HG02870 (cell line): ENCODE results near the gene DGKB.

Experiments
- ATAC-seq: cut with Tn5 transposase; IDR thresholded peaks from one replicate; pipeline ENCODE4 v1.9.1; 2021; ENCODE audit warnings: mild to moderate bottlenecking, moderate library complexity; ENCODE audit not compliant: unreplicated experiment

The DGKB gene

DNA sequence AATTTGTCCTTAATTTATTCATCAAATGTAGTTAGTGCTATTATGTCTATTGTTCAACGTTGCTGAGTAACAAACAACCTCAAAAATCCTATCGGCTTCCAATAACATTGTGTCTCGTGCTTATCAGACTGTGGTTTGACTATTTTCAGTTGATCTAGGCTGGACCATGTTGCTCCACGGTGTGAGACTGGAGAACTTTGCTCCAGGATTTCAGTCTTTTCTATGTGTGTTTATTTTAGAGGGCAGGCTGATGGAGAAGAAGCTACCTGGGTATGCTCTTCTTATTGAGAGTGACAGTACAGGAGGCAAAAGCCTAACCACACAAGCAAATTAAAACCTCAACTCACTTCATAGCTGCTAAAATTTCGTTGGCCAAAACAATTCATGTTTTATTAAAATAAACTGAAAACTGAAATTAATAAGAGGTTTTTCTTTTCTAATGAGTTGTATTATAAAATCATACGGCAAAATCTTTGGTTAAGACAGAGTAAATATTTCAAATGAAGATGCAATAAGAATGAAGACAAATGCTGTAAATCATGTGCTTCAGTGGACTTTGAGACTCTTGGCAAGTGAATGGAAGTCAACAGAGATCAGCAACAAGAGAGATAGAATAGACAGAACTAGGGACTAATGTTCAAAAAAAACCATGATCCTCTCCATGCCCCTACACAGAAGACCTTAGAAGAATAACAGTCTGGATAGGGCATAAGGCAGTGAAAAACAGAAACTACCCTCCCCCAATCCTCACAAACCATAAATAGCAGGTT, 495.1 kb downstream of the DGKB start:
- no peak for ATAC-seq

DNA sequence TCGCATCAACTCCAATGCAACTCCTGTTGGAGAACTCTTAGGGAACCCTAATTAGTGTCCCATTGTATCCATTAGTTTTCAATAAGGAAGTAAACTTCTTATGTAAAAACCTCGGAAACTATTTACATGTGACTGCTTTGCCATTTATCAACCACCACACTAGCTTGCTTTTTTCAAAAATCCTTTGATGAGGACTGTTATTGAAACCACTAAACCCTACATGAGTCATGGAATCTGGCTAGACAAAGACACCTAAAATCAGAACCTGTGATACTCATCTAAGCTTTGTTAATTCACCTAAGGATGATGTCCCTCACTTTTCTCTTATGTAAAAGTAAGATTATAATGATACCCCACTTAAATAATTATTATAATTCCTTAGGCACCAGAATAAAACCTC, 499.0 kb downstream of the DGKB start:
- ATAC-seq, result no peak

DNA sequence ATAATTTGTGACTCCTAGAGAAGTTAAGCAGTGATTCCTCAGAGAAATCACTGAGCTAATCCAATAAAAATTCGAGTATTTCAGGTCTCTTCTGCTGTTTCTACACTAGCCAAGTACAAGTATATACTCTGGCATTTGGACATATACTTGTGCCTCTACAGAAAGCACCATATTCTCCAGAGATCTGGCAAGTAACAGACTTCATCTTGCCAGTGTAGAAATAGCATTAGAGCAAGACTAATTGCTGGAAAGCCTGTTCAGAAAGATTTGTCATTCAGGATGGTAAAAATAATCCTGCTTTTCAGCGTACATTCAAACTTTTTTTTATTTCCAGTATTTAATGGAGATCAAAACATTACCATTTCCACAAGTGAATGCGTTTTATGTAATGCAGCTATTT, 502.3 kb downstream of the DGKB start:
- no peak for ATAC-seq

DNA sequence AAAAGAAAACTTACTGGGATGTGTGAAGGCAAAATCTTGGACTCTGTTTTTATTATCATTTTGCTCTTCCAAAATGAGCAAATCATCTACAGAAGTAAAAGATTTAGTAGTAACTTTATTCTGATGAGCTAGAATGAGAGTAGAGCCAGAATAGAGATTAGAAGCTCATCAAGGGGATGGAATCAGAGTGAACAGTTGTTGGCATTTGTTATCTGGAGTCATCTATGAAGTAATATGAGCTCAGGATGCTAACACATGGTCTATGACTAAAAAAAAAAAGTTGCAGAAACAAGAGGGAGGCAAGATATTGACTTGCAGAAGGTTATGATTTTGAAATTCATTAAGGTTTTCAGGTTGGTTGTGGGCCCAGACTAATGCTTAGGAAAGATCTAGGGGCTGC, 504.0 kb downstream of the DGKB start:
- ATAC-seq, result no peak

DNA sequence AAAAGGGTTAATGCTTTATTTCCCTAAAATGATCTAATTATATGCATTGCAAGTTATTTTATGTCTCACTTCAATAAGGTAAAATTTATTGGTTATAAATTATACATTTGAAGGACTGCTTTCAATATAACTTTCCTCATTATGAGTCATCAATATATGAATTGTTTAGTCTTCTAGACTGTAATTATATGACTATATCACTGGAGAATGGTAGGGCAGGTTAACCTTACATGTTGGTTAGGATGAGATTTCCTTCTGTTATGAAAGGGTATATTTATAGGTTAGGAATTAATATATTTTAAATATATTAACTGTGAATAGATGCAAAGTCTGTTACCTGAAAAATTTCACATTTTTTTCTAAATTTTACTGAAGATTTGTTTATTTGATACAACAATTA, 506.7 kb downstream of the DGKB start:
- no peak for ATAC-seq

DNA sequence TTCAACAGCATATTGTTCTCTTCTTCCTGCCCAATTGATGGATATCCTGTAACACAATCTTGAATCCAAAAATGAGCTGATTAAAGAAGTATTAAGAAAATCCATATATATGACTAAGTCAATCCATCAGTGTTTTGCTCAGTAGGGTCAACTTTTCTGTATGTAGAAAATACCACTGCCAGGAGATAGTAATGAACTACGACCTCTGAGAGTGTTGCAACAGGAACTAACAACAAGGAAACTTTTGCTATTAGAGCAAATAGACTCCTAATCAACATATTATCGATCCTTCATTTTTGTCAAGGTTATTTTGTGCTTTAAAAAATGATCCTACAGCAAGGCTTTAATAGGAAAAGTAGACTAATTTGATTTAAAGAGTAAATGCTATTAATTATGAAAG, 507.8 kb downstream of the DGKB start:
- no peak for ATAC-seq

DNA sequence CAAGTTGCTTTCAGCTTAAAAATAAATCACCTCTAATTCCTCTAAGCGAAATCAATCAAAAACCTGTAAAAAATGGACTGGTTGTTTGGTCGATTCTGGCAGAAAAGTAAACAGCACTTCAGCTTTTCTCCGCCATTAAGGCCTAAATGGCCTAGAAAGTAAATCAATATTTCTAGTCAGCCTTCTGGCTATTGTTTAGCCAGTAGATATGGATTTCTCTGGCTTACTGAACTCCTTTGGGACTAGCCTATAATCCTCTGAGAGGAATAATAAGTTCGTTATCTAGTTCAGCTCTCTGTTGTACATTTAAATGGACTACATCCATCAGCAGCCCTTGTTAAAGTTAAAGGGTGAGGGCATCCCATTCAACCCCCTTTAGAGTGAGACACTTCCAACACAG, 513.0 kb downstream of the DGKB start:
- ATAC-seq, result no peak

DNA sequence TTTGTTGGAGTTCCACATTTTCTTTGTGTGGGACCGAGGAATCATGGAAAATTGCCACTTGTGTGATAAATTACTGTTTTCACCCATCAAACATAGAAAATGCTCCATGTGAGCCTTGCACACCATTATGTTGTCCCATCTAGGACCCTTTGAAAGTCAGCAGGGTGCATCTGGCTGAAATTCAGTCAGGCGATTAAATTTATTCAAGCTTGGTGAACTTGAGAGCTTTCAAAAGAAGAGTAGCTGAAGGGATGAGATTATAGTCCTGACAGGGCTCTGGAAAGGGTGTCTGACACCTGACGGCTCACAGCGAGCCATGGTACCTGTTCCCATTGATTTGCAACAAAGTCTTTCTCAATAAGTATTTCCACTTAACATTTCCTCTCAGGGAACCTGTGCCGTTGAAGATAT, 513.4 kb downstream of the DGKB start:
- ATAC-seq, result no peak

DNA sequence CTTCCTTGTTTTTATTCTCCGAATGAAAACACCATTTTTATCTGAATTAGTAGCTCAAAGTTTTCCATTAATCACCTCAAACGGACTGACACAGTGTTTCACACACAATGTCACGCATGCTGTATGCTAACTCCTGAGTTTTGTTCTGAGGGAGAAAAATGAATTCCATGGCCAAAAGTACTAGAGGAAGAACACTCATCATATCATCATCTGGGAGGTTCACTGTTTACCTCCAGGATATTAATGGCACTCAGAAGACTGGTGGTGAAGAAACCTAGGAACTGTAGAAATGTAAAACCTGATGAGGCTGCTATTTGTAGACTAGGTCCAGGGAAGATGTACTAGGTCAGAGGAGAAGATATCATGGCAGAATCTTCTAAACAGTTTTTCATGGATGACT, 517.5 kb downstream of the DGKB start:
- ATAC-seq, result no peak

DNA sequence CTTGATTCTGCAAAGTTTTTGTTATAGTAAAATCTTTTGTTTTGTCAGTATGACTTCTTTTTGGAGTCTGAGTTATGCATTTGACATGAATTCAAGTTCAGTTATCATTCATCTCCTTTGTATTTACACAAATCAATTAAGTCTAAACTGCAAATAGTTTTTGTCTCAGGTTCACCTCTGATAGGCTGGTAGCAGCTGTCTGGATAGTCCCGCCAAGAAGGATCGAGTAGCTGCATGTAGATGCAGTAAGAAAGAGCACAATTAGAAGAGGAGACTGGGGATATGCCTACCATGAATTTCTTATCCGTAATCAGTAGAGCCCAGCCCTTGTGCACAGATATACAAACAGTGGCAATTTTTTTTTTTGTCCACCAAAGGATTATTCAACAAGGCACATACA, 520.6 kb downstream of the DGKB start:
- ATAC-seq, result no peak

DNA sequence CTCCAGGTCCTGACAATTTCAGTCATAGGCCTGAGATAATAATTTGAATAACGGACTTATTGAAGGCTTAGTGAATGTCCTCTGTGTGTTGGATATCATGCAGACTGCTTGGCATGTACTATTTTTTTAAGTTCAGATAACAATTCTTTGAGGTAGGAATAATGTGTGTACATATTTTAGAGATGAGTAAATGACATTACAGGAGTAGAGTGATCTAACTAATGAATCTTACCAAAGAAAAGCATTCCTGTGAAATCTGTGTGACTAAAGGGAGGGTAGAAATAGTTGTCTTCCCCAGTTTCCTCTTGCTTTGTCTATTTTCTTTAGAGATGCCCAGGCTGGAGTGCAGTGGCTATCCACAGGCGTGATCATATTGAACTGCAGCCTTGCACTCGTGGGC, 521.2 kb downstream of the DGKB start:
- no peak for ATAC-seq

DNA sequence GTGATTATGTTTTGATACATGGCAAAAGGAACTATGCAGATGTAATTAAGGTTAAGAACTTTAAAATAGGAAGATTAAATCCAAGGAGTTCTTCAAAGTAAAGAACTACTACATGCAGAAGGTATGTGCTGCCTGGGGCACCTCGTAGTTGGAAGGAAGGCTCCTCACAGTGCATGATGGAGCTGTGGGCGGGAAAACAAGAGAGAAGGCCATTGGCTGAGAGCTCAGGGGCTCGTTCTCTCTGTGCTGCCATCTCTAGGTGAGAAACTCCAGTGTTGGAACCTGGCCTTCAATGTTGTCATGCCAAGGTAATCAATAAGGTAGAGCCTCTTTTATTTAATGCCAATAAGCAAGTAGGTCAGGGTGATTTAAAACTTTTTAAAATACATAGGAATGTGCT, 521.7 kb downstream of the DGKB start:
- ATAC-seq, result no peak

DNA sequence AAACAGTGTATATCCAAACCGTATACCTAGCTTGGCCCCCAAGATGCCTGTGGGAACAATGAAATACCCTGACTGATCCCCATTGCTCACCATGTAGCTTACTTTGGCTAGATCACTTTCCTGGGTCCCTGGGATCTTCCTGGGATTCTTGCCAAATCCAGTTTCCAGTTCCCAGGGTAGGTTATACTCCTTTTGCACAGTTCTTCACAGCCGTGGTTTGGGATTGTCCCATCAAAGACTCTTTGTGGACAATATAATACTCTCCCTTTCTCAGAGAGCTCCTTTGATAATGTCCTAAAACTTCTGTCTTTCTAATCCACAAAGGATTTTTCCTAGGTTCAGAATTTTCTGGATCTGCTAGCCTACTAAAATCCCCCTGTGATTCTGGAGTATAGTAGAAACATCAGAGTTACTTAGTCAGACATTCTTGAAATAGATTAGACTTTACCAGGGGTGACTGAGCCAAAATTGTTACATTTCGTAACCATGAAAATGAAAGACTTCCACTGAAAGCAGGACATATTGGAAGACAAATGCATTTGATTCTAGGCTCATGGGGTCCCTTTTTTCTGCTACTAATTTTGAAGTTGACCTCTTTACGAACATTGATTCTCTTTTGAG, 524.8 kb downstream of the DGKB start:
- no peak for ATAC-seq

DNA sequence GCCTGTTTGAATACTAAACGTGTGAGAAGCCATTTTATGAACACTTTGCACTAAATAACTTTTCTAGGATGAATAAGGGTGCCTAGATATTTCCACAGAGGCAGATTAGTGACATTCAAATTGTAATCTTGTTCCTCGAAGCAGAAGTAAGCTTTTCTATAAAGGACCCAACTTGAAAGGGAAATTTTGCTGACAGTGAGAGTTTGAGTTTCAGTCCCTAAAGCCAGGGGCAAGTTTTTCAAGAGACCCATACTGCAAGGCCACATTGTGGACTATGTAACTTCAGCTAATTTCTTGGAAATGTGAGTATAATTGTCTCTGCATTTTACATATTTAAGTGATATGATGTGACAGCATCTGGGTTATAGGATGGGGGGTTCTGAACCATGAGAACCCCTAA, 525.8 kb downstream of the DGKB start:
- no peak for ATAC-seq

DNA sequence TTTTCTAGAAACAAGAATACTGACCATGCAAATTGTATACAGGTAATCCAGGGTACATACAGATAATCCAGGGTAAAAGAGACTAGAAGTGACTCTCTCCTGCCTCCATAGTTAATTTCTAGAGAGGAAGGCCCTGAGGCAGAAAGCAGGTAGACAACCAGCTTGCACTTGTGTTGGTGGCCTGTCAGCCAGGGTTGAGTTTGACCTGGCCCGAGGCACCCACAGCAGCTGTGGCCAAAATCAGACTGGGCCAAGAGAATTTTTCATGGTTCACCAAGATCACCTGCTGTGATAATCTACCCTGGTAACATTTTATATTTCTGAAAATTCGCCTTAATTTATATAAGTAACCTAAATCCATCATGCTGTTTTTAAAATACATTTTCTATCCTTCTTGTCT, 526.6 kb downstream of the DGKB start:
- ATAC-seq, result no peak

DNA sequence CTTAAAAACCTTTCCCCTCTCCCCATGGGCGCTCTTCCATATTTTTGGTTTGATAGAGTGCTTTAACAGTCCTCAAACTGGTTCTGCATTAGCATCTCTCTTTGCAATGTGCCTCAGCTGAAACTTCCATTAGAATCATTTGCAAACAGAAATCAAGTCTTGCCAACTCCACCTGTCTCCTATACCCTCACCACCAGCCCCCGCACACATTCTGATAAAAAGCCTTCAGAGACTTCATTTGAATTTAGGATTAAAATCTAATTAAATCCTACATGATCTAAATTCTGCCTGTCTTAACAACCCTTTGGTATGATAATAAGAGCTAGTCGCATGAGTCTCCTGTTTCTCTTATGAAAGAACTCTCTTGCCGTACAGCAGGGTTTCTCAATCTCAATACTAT, 528.2 kb downstream of the DGKB start:
- no peak for ATAC-seq

DNA sequence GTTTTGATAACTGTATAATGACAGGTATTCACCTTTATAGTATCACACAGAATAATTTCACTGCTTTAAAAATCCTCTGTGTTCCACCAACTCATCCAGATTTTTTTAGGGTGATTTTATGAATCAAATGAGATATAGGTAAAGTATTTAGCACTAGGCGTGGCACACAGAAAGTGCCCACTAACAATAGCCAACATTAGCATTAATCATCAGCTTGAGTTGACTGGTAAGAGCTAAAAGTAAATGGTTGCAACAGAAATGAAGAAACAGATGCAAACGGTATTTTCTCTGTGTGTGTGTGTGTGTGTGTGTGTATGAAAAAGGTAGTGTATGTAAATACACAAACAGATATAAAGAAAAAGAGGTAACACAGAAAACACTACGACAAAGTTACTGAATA, 534.3 kb downstream of the DGKB start:
- no peak for ATAC-seq

DNA sequence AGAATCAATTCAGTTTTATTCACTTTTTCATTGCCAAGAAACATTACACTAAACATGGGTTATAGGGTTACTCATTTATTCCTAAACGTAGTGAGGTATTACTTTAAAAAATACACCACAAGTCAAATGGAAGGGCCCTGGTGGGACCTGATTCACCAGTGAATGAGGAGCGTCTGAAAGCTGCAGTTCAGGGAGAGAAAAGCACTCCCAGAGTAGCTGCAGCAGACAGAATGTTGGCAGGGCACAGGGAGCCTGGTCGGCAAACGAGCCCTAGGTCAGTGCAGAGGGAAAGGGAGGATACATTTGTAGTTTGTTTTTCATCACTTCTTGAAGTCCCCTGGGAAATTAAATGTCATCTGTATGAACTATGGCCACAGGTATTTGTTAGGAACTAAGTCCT, 551.4 kb downstream of the DGKB start:
- ATAC-seq, result no peak

DNA sequence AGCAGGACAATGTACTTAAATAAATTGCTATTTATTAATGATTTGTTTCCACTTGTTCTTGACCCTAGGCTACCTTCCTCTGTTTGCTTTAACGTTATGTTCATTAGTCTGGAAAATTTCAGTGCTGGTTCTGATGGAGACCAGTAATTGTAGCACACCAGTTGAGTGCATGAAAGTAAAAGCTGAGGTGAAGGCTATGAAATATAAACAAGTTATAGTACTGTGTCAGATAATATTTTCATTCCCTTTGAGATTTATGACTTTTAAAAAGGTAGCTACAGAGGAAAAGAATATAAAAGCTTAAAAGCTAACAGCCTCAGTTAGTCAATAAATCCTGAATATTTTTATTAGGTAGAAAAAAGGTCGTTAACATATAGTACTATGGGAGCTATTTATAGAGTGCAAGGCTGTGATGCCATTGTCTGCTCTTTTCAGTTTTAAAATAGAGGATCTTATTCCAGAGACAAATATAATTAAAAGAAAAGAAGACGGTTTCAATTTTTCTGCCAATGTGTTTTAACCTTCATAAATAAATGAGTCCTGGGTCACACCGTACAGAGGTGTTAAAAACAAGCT, 561.3 kb downstream of the DGKB start:
- ATAC-seq, result no peak

DNA sequence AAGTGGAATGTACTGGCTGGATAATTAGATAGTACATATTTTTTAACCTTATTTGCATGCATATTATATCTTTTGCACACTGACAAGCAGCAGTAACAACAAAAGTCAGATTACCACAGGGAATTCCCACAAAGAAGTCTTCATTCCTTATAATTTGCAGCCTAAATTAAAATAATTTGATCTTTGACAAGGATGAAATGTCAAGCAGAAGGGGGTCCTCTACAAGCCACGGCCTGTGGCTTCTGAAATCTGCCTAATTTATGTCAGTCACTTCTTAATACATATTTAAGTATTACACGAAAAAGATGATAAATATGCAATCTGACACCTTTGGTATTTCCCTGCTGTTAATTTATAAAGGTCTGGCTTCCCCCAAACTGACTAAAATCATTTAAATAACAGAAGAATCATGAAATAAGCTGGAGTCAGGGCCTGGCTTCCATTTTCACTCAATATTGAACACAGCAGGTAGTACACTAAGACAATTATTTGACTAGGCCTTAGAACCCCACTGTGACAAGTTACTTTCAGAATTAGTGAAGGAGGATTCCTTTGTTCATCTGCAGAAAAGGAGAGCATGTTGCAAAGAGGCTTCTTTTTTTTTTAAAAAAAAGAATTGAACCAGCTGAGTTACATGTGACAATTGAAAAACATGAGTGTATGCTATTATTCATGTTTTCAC, 562.0 kb downstream of the DGKB start:
- no peak for ATAC-seq

DNA sequence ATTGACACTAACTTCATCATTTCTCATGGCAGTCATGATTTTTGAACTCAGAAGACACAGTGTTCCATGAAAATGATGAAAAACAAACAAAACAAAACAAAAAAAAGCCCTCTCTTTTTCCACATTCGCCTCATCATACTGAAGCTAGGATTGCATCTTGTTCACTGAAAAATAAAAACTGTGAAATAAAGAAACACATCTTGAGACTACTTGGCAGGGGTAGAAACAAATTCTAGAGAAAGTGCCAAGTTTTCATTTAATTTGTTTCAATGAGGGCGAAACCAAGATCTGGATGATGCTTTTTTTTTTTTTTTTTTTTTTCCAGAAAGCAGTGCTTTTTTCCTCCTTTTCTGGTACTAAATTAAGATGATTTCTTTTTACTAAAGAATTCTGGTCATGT, 562.7 kb downstream of the DGKB start:
- no peak for ATAC-seq

DNA sequence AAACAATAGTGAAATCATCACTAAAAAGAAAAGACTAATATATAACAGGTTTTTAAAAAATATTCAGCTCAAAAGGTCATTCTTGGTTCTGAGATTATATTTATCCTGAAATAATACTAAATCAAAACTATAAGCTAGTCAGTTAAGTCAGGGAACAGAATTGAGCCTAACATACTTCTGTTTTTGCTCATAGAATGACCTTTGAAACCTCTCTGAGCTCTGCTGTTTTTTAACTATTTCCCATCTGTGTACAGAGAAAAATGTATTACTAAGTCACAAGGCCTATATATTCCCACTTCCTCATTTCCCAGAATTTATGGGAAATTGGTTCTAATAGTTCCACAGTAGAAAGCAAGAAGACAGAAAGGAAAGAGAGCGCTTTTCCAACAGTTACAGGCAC, 566.3 kb downstream of the DGKB start:
- no peak for ATAC-seq
